OCI-LY3 (cell line): ENCODE data around the gene PDE4D.

Source experiments
- CTCF ChIP-seq: fragments of 200-600, 300-600 bp; sonication (generic); IDR thresholded peaks from 2 replicates; pipeline ENCODE4 v1.5.1; 2014; ENCODE audit warnings: antibody characterized with exemption, low read length, low read depth
- EZH2phosphoT487 ChIP-seq: fragments of 200-600 bp; shearing (Covaris generic); IDR thresholded peaks from 2 replicates; pipeline ENCODE4 v1.6.1; 2018; ENCODE audit warnings: antibody characterized with exemption, mixed run types, low read depth

GRCh38 chr5:59721741-59722140 lies 171.8 kb downstream of the PDE4D start:
- TF ChIP-seq CTCF (no peak), EZH2phosphoT487 (no peak)
